Cerebellar cortex (tissue), 1 donor: ENCODE measurements around the gene RAPGEF4.
"Not testable (repeated sequence)": the region's sequence is repeated elsewhere in the genome, so short reads cannot be mapped to it uniquely, and the experiment has no call there.

Experiments used
- DNase-seq: peaks from one replicate; pipeline ENCODE4 v3.0.0-alpha.2; 2015; ENCODE audit warnings: low spot score

The RAPGEF4 gene

GRCh38 chr2:172774302-172774701, 38.7 kb downstream of the RAPGEF4 start:
- no peak for DNase-seq

DNA sequence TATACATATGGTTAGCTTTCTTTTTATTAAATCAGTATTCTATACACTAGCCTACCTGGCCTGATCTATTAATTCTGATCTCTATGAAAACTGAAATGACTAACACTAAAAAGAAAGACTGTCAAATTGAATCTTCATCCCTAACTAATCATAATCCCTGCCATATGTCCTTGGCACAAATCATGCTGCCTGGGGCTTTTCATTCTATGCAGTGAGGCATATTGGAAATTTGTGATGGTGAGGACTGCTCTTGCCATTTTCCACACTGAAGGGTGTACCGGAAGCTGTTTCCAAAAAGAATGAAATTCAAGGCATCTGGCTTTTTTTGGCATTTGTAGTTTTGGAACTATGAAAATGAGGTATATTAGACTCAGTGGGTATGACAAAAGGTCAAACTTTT, 39.7 kb downstream of the RAPGEF4 start:
- peak; percentile 50 for DNase-seq

- no peak for DNase-seq
Measured at GRCh38 chr2:172777431-172777830, 41.8 kb downstream of the RAPGEF4 start.

GRCh38 chr2:172782506-172783164, 47.0 kb downstream of the RAPGEF4 start:
- no peak for DNase-seq

DNA sequence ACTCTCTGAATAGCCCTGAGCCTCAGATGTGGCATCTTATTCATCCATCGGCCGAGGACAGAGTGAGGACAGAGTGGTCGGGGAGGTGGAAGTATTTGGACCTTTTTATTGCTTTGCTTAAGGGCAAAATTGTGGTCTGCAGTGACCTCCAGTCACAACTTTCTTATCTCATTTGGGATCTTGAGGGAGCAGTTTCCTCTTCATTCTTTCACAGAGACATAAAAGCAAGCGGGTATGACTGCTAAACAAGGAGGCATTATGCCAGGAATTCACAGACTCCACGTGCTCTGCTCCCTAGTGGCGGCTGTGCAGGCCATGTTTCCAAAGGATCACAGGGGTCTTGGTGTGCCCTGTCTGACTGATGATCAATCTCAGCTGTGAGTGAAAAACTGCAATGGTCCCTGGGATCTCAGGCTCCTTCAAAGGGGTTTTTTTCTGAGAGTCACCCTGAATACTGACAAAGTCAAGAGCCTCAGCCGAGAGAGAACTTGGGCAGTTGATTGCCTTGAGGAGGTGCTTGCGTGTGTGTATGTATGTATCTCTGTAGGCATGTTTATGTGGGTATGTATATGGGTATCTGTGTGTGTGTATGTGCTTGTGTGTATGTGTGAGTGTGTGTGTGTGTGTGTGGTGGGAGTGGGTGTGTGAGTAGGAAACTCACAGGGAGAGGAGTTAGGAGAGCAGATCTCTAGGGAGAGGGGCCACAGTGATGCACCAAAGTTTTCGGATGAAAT, 47.7 kb downstream of the RAPGEF4 start:
- DNase-seq: no peak

- DNase-seq: no peak
Measured at GRCh38 chr2:172788871-172789270, 53.2 kb downstream of the RAPGEF4 start.

DNA sequence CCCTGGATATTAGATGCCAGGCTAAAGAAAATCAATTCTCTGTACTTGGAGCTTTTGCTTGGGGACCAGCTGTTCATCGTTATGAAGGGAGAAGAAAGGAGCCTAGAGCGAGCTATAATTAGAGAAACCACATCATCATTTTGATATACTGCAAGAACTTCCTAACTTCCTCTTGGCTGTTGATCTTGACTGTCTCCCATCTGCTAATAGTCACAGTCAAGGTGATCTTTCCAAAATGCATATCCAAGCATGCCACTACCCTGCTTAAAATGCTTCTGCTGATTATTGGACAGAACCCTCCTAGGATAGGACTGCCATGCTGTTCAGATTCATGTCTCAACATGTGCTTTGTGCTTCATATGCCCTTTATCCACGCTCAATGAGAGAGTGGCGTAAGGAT, 54.8 kb downstream of the RAPGEF4 start:
- DNase-seq: no peak

- no peak for DNase-seq
Measured at GRCh38 chr2:172791953-172792352, 56.3 kb downstream of the RAPGEF4 start.

GRCh38 chr2:172792711-172793110, 57.1 kb downstream of the RAPGEF4 start:
- DNase-seq: no peak

GRCh38 chr2:172803308-172803707, 67.7 kb downstream of the RAPGEF4 start:
- not testable (repeated sequence) for DNase-seq

GRCh38 chr2:172804423-172804822, 68.8 kb downstream of the RAPGEF4 start:
- DNase-seq: no peak

DNA sequence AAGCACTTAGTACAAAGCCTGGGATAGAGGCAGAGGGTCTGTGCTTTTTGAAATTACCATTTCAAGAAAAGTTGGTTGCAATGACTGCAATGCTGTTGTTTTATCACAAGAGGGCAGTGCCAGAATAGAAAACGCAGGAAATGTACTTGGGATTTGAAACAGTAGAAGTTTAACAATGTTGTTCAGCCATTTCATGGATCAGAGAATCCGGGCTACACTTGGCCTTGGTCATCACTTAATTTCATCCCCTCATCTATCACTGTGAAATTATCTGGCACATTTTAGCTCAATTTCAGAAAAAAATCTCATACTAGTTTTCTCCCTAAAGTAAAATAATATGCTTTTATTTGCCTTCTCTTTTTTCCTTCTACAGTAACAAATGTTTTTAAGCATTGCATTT, 70.8 kb downstream of the RAPGEF4 start:
- DNase-seq: peak; percentile 83

DNA sequence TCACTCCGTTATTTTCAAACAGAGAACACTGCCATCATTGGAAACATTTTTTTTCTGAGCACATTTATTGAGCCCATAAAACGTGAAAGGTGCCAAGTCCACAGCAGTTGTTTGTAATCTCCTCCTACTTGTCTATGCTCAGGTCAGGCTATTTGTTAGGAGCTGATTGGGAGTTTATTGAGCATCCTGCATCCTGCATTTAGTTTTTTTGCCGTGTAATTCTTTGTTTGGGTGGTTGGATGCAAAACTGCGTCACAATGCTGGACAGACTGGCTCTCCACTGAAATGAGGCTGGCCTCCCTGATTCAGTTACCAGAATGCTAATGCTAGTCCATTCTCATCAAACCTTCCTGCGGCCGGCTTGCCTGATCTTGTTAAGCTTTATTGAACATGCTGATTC, 71.4 kb downstream of the RAPGEF4 start:
- DNase-seq: peak; percentile 58

- DNase-seq: no peak
Measured at GRCh38 chr2:172808156-172808555, 72.5 kb downstream of the RAPGEF4 start.

DNA sequence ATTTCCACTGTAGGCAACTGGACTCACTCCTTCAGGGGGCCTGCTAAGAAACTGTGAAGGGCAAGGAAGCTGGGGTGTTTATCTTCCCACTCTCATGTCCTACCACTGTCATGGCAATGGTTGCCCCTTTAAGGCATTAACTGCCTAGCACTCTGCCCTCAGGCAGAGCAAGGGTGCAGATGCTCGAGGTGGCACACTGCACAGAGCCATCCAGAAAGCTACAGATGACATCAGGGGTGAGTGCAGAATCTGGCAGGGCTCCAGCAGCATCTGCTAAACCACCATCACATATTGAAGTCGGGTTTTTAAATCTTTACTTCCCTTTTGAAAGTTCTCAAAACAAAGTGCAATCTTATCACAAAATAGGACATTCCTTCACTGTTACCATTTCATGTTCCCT, 75.4 kb downstream of the RAPGEF4 start:
- no peak for DNase-seq

- no peak for DNase-seq
Measured at GRCh38 chr2:172812158-172812744, 76.6 kb downstream of the RAPGEF4 start.

DNA sequence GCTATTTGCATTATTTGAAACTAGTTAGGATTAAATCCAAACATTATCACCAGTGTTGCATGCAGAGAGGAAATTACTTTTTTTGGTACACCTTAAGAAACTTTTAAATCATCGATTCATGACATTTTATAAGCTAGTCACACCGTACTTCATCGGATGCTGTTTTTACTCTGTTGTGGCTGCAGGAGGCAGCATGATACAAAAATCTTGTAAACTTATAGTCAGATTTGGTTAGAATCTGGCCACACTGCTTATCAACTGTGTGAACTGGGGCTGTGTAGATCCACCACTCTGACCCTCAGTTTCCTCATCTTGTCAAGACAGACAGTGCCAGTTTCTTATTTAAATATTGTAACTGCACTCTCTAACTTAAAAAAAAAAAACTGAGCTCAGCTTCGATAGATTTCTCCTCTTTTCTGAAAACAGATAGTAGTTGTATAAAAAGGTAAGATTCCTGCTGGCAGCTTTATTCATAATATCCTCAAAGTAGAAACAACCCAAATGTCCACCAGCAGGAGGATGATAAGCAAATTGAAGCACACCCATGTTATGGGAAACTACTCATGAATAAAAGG, 77.8 kb downstream of the RAPGEF4 start:
- no peak for DNase-seq

DNA sequence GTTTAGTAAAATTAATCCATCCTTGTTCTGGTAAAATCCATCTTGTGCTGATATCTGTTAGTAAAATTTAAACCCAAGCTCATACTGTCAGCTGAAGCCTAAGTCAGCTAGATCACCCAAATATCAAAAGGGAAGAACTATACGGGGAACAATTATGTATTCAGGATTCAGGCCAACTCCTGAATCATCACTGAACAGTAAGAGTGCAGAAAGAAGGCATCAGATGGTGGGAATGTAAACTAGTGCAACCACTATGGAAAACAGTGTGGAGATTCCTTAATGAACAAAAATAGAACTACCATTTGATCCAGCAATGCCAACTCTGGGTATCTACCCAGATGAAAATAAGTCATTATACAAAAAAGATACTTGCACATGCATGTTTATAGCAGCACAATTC, 81.8 kb downstream of the RAPGEF4 start:
- no peak for DNase-seq

DNA sequence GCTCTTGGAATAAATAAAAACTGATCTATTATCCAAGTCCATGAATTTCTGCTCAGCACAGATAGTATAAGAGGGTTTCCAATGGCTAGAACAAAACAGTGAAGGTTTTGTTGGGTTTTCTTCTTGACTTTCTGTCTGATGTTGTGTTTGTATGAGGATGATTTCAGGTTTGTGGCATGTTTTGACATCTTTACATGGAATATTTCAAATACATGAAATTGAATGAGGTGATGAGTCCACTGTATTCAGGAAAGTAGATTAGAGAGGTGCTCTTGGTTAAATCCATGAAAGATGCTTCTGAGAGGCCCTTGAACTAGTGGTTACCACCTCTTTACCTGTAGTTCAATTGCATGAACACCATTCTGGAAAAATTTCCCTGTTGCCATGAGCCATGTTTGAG, 84.3 kb downstream of the RAPGEF4 start:
- DNase-seq: no peak

- peak; percentile 22 for DNase-seq
Measured at GRCh38 chr2:172821370-172822338, 86.0 kb downstream of the RAPGEF4 start.

GRCh38 chr2:172822585-172822984, 86.9 kb downstream of the RAPGEF4 start:
- no peak for DNase-seq
